Stimulated activated CD4-positive, alpha-beta T cell treated with anti-CD3 and anti-CD28 coated beads, Interleukin-15, amount 100 ng/mL, for 48 hours (primary cell): ENCODE measurements around the gene LIG3.
"Not testable (repeated sequence)": the region's sequence is repeated elsewhere in the genome, so short reads cannot be mapped to it uniquely, and the experiment has no call there.

ENCODE experiments used
- DNase-seq, 2 donors: peaks; one replicate each; pipeline ENCODE4 v3.0.0-alpha.2; 2020; ENCODE audit warnings: low read depth in 2 of 2

The LIG3 gene

GRCh38 chr17:34980353-34980680 lies at the start of gene LIG3:
Gene LIG3 (plus strand): TSS chr17:34980512. CDS start chr17:34983006, 2,494 bp downstream.
- peak; percentile 88 to 93 for DNase-seq

GRCh38 chr17:34950780-34951179 lies 29.5 kb upstream of the LIG3 start:
- not testable (repeated sequence) for DNase-seq

GRCh38 chr17:34958438-34958837 lies 21.9 kb upstream of the LIG3 start:
- no peak for DNase-seq

GRCh38 chr17:34961093-34961911 lies 19.0 kb upstream of the LIG3 start, which contains the start of the genes CCT6B and ZNF830:
Gene CCT6B (minus strand): TSS chr17:34961460. CDS start chr17:34961393, 67 bp downstream.
Gene ZNF830 (plus strand): TSS chr17:34961540. CDS start chr17:34961567, 27 bp downstream.
- DNase-seq = peak; percentile 85 to 86

GRCh38 chr17:34974179-34974578 lies 6.1 kb upstream of the LIG3 start:
- no peak for DNase-seq

- DNase-seq = no peak
Observed at GRCh38 chr17:34974794-34975785, 5.2 kb upstream of the LIG3 start.

GRCh38 chr17:34979153-34979552 lies 1.2 kb upstream of the LIG3 start:
- DNase-seq = no peak

- no peak for DNase-seq
Observed at GRCh38 chr17:34979650-34980352, 511 bp upstream of the LIG3 start.

GRCh38 chr17:34980681-34981537 lies 597 bp downstream of the LIG3 start:
- DNase-seq = peak; percentile 39 to 57

- DNase-seq = no peak
Observed at GRCh38 chr17:34981538-34982241, 1.4 kb downstream of the LIG3 start.

- DNase-seq = no peak
Observed at GRCh38 chr17:34987232-34987631, 6.9 kb downstream of the LIG3 start.

- DNase-seq = no peak
Observed at GRCh38 chr17:34988644-34989043, 8.3 kb downstream of the LIG3 start.

GRCh38 chr17:34989473-34989872 lies 9.2 kb downstream of the LIG3 start:
- no peak for DNase-seq

- no peak for DNase-seq
Observed at GRCh38 chr17:34990921-34991365, 10.6 kb downstream of the LIG3 start.

GRCh38 chr17:34991606-34992005 lies 11.3 kb downstream of the LIG3 start:
- DNase-seq = no peak

- no peak for DNase-seq
Observed at GRCh38 chr17:34993031-34993430, 12.7 kb downstream of the LIG3 start.

- no peak for DNase-seq
Observed at GRCh38 chr17:34996422-34997285, 16.3 kb downstream of the LIG3 start.

- no peak for DNase-seq
Observed at GRCh38 chr17:34997355-34997862, 17.1 kb downstream of the LIG3 start.

- peak; percentile 72 to 76 for DNase-seq
Observed at GRCh38 chr17:34998205-34998604, 17.9 kb downstream of the LIG3 start.
